Mesenchymal stem cell (in vitro differentiated cells and primary cell): ENCODE data around the gene ITGA1.

Experiments
- DNase-seq: peaks from one replicate; pipeline ENCODE4 v3.0.0-alpha.2; 2013
- H2AFZ ChIP-seq: one replicate; pipeline ENCODE4 v1.6.1; 2013; ENCODE audit warnings: low read depth, mild to moderate bottlenecking, control low read depth, inconsistent platforms, low read length, moderate library complexity
- H2AK5ac ChIP-seq: 2 replicates; pipeline ENCODE4 v1.6.1; 2013; ENCODE audit warnings: low read length, moderate library complexity, mild to moderate bottlenecking, inconsistent platforms; ENCODE audit not compliant: severe bottlenecking
- H2BK120ac ChIP-seq: one replicate; pipeline ENCODE4 v1.6.1; 2013; ENCODE audit warnings: low read depth, mild to moderate bottlenecking, inconsistent platforms, low read length, moderate library complexity
- H2BK12ac ChIP-seq, 2 experiments: one replicate each; pipeline ENCODE4 v1.6.1; 2013; ENCODE audit warnings: inconsistent platforms in 2 of 2, low read length in 2 of 2, mild to moderate bottlenecking in 2 of 2, moderate library complexity in 2 of 2, control low read depth in 1 of 2
- H2BK15ac ChIP-seq: one replicate; pipeline ENCODE4 v1.6.1; 2013; ENCODE audit warnings: mild to moderate bottlenecking, low read depth, inconsistent platforms; ENCODE audit not compliant: poor library complexity, severe bottlenecking
- H2BK5ac ChIP-seq: 2 replicates; pipeline ENCODE4 v1.6.1; 2013; ENCODE audit warnings: low read depth, mild to moderate bottlenecking, low read length, control low read depth, inconsistent platforms; ENCODE audit not compliant: poor library complexity, severe bottlenecking
- H3K14ac ChIP-seq, 2 experiments: one replicate each; pipeline ENCODE4 v1.6.1; 2013; ENCODE audit warnings: inconsistent platforms in 2 of 2, low read length in 2 of 2, control low read depth in 1 of 2, mild to moderate bottlenecking in 1 of 2, moderate library complexity in 1 of 2
- H3K18ac ChIP-seq, 2 experiments: one replicate each; pipeline ENCODE4 v1.6.1; 2013; ENCODE audit warnings: inconsistent platforms in 2 of 2, low read length in 2 of 2, control low read depth in 1 of 2, low read depth in 1 of 2, mild to moderate bottlenecking in 1 of 2
- H3K23ac ChIP-seq, 2 experiments: one replicate each; pipeline ENCODE4 v1.6.1; 2013; ENCODE audit warnings: inconsistent platforms in 2 of 2, low read length in 2 of 2, mild to moderate bottlenecking in 2 of 2, moderate library complexity in 2 of 2, control low read depth in 1 of 2
- H3K27ac ChIP-seq: 2 replicates; pipeline ENCODE4 v1.5.1; 2013; ENCODE audit warnings: mild to moderate bottlenecking, moderate library complexity, low read length, control low read depth, inconsistent platforms; ENCODE audit not compliant: poor library complexity, severe bottlenecking
- H3K27me3 ChIP-seq, 2 experiments: 2 replicates each; pipeline versions ENCODE4 v1.6.1 to v1.7.0; 2013; ENCODE audit warnings: low read length in 2 of 2, mild to moderate bottlenecking in 2 of 2, moderate library complexity in 2 of 2, control low read depth in 1 of 2, inconsistent platforms in 1 of 2; ENCODE audit not compliant: control insufficient read depth in 1 of 2, insufficient read depth in 1 of 2
- H3K36me3 ChIP-seq, 2 experiments: 2 replicates each; pipeline versions ENCODE4 v1.6.1 to v1.7.0; 2013; ENCODE audit warnings: low read length in 2 of 2, control low read depth in 1 of 2, inconsistent platforms in 1 of 2, low read depth in 1 of 2, mild to moderate bottlenecking in 1 of 2; ENCODE audit not compliant: insufficient read depth in 2 of 2, control insufficient read depth in 1 of 2
- H3K4ac ChIP-seq, 2 experiments: one replicate each; pipeline ENCODE4 v1.6.1; 2013; ENCODE audit warnings: inconsistent platforms in 2 of 2, low read length in 2 of 2, mild to moderate bottlenecking in 2 of 2, moderate library complexity in 2 of 2, control low read depth in 1 of 2, low read depth in 1 of 2
- H3K4me1 ChIP-seq: 2 replicates; pipeline ENCODE4 v1.6.1; 2013; ENCODE audit warnings: low read depth, low read length, control low read depth; ENCODE audit not compliant: control insufficient read depth, insufficient read depth
- H3K4me2 ChIP-seq: 2 replicates; pipeline ENCODE4 v1.6.1; 2013; ENCODE audit warnings: low read length, mild to moderate bottlenecking, inconsistent platforms; ENCODE audit not compliant: poor library complexity, severe bottlenecking
- H3K4me3 ChIP-seq, 2 experiments: 2 replicates each; pipeline versions ENCODE4 v1.5.1 to v1.7.0; 2013; ENCODE audit warnings: low read length in 2 of 2, mild to moderate bottlenecking in 2 of 2, control low read depth in 1 of 2, low read depth in 1 of 2; ENCODE audit not compliant: insufficient read depth in 1 of 2
- H3K79me1 ChIP-seq: replicated peaks from 2 replicates; pipeline ENCODE4 v1.6.1; 2013; ENCODE audit warnings: mild to moderate bottlenecking, control low read depth, low read length, inconsistent platforms; ENCODE audit not compliant: poor library complexity, severe bottlenecking
- H3K9ac ChIP-seq: 2 replicates; pipeline ENCODE4 v1.7.0; 2013; ENCODE audit warnings: mild to moderate bottlenecking, low read length, moderate library complexity
- H3K9me3 ChIP-seq: 2 replicates; pipeline ENCODE4 v1.7.0; 2013; ENCODE audit warnings: mild to moderate bottlenecking, low read length; ENCODE audit not compliant: control insufficient read depth
- H4K8ac ChIP-seq: one replicate; pipeline ENCODE4 v1.6.1; 2013; ENCODE audit warnings: inconsistent platforms, mild to moderate bottlenecking, low read length, moderate library complexity
- H4K91ac ChIP-seq: one replicate; pipeline ENCODE4 v1.6.1; 2013; ENCODE audit warnings: mild to moderate bottlenecking, low read length, inconsistent platforms
- WGBS: methylation state at CpG from one replicate; pipeline ENCODE4 v1.1.7; 2013; ENCODE audit warnings: mixed read lengths; 5-methylcytosine and 5-hydroxymethylcytosine counted together

The ITGA1 gene

DNA sequence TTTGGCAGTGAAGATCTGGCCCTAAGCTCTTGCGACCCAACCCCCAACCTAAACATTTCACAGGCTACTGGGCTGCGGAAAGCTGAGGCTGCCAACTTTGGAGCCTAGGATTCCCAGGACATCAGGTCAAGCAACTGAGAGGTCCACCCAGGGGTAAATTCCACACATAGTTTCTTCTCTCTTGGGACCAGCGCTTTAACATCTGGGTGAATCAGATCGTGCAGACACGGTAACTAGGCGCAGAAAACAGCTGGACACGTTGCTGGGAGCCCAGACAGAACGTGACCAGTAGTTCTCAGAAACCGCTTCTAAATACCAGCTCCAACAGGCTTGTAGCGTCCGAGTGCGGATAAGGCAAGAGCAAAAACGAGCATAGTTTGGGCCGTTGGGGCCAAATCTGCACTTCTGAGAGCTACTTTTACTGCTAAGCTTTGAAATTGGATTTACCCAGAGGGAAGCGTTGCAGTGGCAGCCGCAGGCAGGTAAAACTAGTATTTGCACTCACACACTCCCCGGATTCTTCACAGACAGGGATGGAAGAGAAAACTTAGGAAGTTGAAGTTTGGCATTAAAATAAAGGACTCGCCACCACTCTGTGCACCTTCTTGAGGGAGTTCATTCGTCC is 11.8 kb downstream of the ITGA1 start:
- Histone ChIP-seq H3K79me1 (no peaks in the 10 kb centered on the region), H3K27me3 (no peaks in the 10 kb centered on the region), H3K23ac (no peak overlapping the region), H3K4me2 (peak overlapping the region; percentile 77), H3K4ac (peak overlapping the region; percentile 41 to 85), H3K9ac (peak overlapping the region; percentile 96), H4K8ac (peak overlapping the region; percentile 10), H2BK12ac (peak overlapping the region in 1 of 2 experiments; percentile 27), H3K9me3 (no peaks in the 10 kb centered on the region), H2BK5ac (peak overlapping the region; percentile 93), H2BK15ac (no peak overlapping the region), H3K27ac (peak overlapping the region; percentile 97), H3K4me1 (peaks cover 3% of the 10 kb centered on the region), H2BK120ac (no peak overlapping the region), H3K14ac (peak overlapping the region in 1 of 2 experiments; percentile 21), H3K36me3 (peaks cover 0 to 29% of the 10 kb centered on the region in 2 experiments), H3K4me3 (peak overlapping the region; percentile 50 to 89), H3K18ac (peak overlapping the region; percentile 40 to 58), H4K91ac (no peak overlapping the region), H2AK5ac (no peak overlapping the region), H2AFZ (no peak overlapping the region)
- DNase-seq = peak; percentile 93
- 2% methylated on average over 18 of the region's 19 CpGs for WGBS

DNA sequence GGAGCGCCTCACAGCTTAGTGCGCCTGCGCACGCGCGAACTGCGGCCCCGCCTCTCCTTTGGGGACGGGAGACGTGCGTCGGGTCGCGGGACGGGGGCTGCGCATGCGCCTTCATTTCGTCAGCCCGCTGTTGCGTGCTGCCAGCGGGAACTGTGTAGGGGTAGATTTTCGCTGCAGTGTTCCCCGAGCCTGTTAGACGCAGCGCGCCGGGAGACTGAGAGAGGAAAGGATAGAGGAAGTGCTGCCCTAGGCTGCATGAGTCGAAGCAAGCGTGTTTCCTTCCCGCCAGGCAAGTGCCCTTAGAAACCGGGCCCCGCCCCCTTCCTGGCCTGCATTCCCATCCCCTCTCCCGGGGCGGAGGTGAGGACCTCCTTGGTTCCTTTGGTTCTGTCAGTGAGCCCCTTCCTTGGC is 12.3 kb downstream of the ITGA1 start:
- Histone ChIP-seq H3K4me1 (peaks cover 3% of the 10 kb centered on the region), H3K36me3 (peaks cover 0 to 34% of the 10 kb centered on the region in 2 experiments)
- WGBS = 0% methylated on average over 17 of the region's 34 CpGs

DNA sequence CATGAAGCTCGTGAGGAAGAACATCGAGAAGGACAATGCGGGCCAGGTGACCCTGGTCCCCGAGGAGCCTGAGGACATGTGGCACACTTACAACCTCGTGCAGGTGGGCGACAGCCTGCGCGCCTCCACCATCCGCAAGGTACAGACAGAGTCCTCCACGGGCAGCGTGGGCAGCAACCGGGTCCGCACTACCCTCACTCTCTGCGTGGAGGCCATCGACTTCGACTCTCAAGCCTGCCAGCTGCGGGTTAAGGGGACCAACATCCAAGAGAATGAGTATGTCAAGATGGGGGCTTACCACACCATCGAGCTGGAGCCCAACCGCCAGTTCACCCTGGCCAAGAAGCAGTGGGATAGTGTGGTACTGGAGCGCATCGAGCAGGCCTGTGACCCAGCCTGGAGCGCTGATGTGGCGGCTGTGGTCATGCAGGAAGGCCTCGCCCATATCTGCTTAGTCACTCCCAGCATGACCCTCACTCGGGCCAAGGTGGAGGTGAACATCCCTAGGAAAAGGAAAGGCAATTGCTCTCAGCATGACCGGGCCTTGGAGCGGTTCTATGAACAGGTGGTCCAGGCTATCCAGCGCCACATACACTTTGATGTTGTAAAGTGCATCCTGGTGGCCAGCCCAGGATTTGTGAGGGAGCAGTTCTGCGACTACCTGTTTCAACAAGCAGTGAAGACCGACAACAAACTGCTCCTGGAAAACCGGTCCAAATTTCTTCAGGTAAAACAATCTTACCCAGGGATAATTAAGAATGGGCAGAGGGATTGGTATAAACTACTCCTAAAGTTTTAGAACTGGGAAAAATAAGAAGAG is 12.9 kb downstream of the ITGA1 start:
- peak overlapping the region; percentile 76 to 89 for H3K4me3 ChIP-seq
- H3K14ac ChIP-seq = peak overlapping the region in 1 of 2 experiments; percentile 98
- peak overlapping the region; percentile 87 to 98 for H3K18ac ChIP-seq
- H4K91ac ChIP-seq = peak overlapping the region; percentile 99
- peak overlapping the region; percentile 57 for H2AK5ac ChIP-seq
- H3K4me1 ChIP-seq = peaks cover 3% of the 10 kb centered on the region
- peak; percentile 87 for DNase-seq
- H2BK5ac ChIP-seq = peak overlapping the region; percentile 48
- peaks cover 0 to 40% of the 10 kb centered on the region in 2 experiments for H3K36me3 ChIP-seq
- H3K79me1 ChIP-seq = peaks cover 3% of the 10 kb centered on the region
- H3K9ac ChIP-seq = peak overlapping the region; percentile 96
- peak overlapping the region; percentile 66 for H2BK15ac ChIP-seq
- peak overlapping the region; percentile 97 for H3K27ac ChIP-seq
- H2BK12ac ChIP-seq = peak overlapping the region; percentile 90 to 93
- H2AFZ ChIP-seq = no peak overlapping the region
- no peaks in the 10 kb centered on the region for H3K27me3 ChIP-seq
- H2BK120ac ChIP-seq = peak overlapping the region; percentile 12
- peak overlapping the region; percentile 89 to 97 for H3K4ac ChIP-seq
- H3K23ac ChIP-seq = peak overlapping the region in 1 of 2 experiments; percentile 95
- 2% methylated on average over 29 of the region's 31 CpGs for WGBS
- H3K4me2 ChIP-seq = peak overlapping the region; percentile 76
- peak overlapping the region; percentile 95 for H4K8ac ChIP-seq
- no peaks in the 10 kb centered on the region for H3K9me3 ChIP-seq

More for the DNA sequence above, 12.3 kb downstream of the ITGA1 start:
- no peak overlapping the region for H2AFZ ChIP-seq
- H3K9ac ChIP-seq = peak overlapping the region; percentile 96
- peak overlapping the region; percentile 77 for H3K4me2 ChIP-seq
- H2AK5ac ChIP-seq = peak overlapping the region; percentile 57
- peak overlapping the region; percentile 89 to 97 for H3K4ac ChIP-seq
- peak overlapping the region; percentile 76 to 89 for H3K4me3 ChIP-seq
- H3K23ac ChIP-seq = peak overlapping the region in 1 of 2 experiments; percentile 63
- DNase-seq = peak; percentile 96
- peak overlapping the region; percentile 66 for H2BK15ac ChIP-seq
- peak overlapping the region in 1 of 2 experiments; percentile 98 for H3K14ac ChIP-seq
- H3K79me1 ChIP-seq = peaks cover under 1% of the 10 kb centered on the region
- peak overlapping the region; percentile 48 for H2BK5ac ChIP-seq
- peak overlapping the region; percentile 12 for H2BK120ac ChIP-seq
- H3K9me3 ChIP-seq = no peaks in the 10 kb centered on the region
- peak overlapping the region; percentile 97 for H3K27ac ChIP-seq
- peak overlapping the region; percentile 87 to 98 for H3K18ac ChIP-seq
- H4K91ac ChIP-seq = peak overlapping the region; percentile 99
- H4K8ac ChIP-seq = peak overlapping the region; percentile 95
- peak overlapping the region; percentile 88 to 90 for H2BK12ac ChIP-seq
- H3K27me3 ChIP-seq = no peaks in the 10 kb centered on the region

DNA sequence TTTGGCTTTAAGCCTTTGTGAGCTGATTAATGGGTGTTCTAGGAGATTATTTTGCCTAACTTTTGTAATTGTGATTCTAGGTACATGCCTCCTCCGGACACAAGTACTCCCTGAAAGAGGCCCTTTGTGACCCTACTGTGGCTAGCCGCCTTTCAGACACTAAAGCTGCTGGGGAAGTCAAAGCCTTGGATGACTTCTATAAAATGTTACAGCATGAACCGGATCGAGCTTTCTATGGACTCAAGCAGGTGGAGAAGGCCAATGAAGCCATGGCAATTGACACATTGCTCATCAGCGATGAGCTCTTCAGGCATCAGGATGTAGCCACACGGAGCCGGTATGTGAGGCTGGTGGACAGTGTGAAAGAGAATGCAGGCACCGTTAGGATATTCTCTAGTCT is 13.6 kb downstream of the ITGA1 start:
- peaks cover 3% of the 10 kb centered on the region for H3K79me1 ChIP-seq
- peak overlapping the region in 1 of 2 experiments; percentile 96 for H3K23ac ChIP-seq
- H3K14ac ChIP-seq = peak overlapping the region in 1 of 2 experiments; percentile 98
- no peaks in the 10 kb centered on the region for H3K27me3 ChIP-seq
- H3K27ac ChIP-seq = peak overlapping the region; percentile 69
- peak overlapping the region in 1 of 2 experiments; percentile 98 for H3K4ac ChIP-seq
- 4% methylated on average over 8 of the region's 8 CpGs for WGBS
- no peak overlapping the region for H2BK120ac ChIP-seq
- no peak overlapping the region for H2BK5ac ChIP-seq
- H3K4me2 ChIP-seq = peak overlapping the region; percentile 80
- peak overlapping the region; percentile 53 for H4K91ac ChIP-seq
- H3K9me3 ChIP-seq = no peaks in the 10 kb centered on the region
- H2BK15ac ChIP-seq = no peak overlapping the region
- H2AK5ac ChIP-seq = peak overlapping the region; percentile 61
- no peak overlapping the region for H2BK12ac ChIP-seq
- H3K9ac ChIP-seq = peak overlapping the region; percentile 96
- H3K4me3 ChIP-seq = peak overlapping the region; percentile 65 to 89
- peak; percentile 60 for DNase-seq
- H3K36me3 ChIP-seq = peaks cover 0 to 43% of the 10 kb centered on the region in 2 experiments
- peaks cover 3% of the 10 kb centered on the region for H3K4me1 ChIP-seq
- peak overlapping the region; percentile 19 for H4K8ac ChIP-seq
- H3K18ac ChIP-seq = peak overlapping the region; percentile 54 to 85
- H2AFZ ChIP-seq = no peak overlapping the region
